ENCODE measurements around the gene RHEBL1. TPM values are rescaled to one million over a fixed set of nuclear protein-coding genes. Genes with fewer than 3 reads are reported as not detected.

The RHEBL1 gene
- total and polyA plus RNA-seq, 2 of the 8 experiments (the other 6 are each of a cell fraction or from before 2014, with no cell fraction given) = 7.5 to 9.4 TPM

DNA sequence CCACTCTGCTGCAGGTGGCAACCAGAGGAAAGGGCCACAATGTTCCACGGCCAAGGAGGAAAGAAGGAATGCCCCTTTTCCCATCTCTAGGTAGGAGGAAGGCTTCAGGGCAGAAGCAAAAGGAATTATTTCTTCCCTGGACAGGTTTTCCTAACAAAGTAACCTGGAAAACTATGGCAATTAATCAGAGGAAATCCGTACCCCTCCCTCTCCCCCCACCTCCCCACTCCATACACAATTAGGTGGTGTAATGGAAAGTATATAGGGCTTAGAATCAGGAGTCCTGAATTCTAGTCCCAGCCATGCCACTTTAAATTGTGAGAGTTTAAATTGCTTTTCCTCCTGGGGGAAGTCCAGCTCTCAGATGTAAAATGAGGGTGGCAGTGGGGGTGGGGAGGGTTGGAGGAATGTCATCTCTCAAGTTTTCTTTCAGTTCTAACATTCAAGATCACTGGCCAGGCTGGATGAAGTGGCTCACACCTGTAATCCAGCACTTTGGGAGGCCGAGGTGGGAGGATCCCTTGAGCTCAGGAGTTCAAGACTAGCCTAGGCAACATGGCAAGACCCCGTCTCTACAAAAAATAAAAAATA is 23.1 kb upstream of the RHEBL1 start (continued):
- TF ChIP-seq FOSL1 (IDR thresholded peaks at IDR 0.05; ENCODE audit: insufficient read depth, low read depth, low read length) = no peak

Measured in H1 (cell line).